Femur (tissue), 1 donor: ENCODE measurements around the gene YTHDF1.
"Not testable (repeated sequence)": the region's sequence is repeated elsewhere in the genome, so short reads cannot be mapped to it uniquely, and the experiment has no call there.

Source experiments
- DNase-seq: peaks from one replicate; pipeline ENCODE4 v3.0.0-alpha.2; 2017

Gene YTHDF1

GRCh38 chr20:63216041-63216848, at the start of gene YTHDF1:
Gene YTHDF1 (minus strand): TSS chr20:63216131. CDS start chr20:63215892, 239 bp downstream.
- DNase-seq: peak; percentile 97

GRCh38 chr20:63264519-63264918, 48.6 kb upstream of the YTHDF1 start:
- no peak for DNase-seq

- no peak for DNase-seq
Observed at GRCh38 chr20:63264000-63264399, 48.1 kb upstream of the YTHDF1 start.

GRCh38 chr20:63262836-63263235, 46.9 kb upstream of the YTHDF1 start:
- DNase-seq: no peak

- no peak for DNase-seq
Observed at GRCh38 chr20:63261795-63262528, 46.0 kb upstream of the YTHDF1 start.

GRCh38 chr20:63261060-63261794, 45.3 kb upstream of the YTHDF1 start:
- DNase-seq: no peak

GRCh38 chr20:63260521-63260920, 44.6 kb upstream of the YTHDF1 start:
- no peak for DNase-seq

GRCh38 chr20:63259734-63260460, 44.0 kb upstream of the YTHDF1 start:
- no peak for DNase-seq

GRCh38 chr20:63258781-63259180, 42.9 kb upstream of the YTHDF1 start:
- DNase-seq: peak; percentile 80

GRCh38 chr20:63257629-63258028, 41.7 kb upstream of the YTHDF1 start:
- no peak for DNase-seq

- no peak for DNase-seq
Observed at GRCh38 chr20:63256954-63257353, 41.0 kb upstream of the YTHDF1 start.

- DNase-seq: no peak
Observed at GRCh38 chr20:63255931-63256704, 40.2 kb upstream of the YTHDF1 start.

- peak; percentile 67 for DNase-seq
Observed at GRCh38 chr20:63254606-63255384, 38.9 kb upstream of the YTHDF1 start.

GRCh38 chr20:63254232-63254605, 38.3 kb upstream of the YTHDF1 start, which contains the start of gene NKAIN4:
Gene NKAIN4 (minus strand): TSS chr20:63254463. CDS start chr20:63254450, 13 bp downstream.
- no peak for DNase-seq

GRCh38 chr20:63253438-63254231, 37.7 kb upstream of the YTHDF1 start:
- peak; percentile 78 for DNase-seq

- DNase-seq: no peak
Observed at GRCh38 chr20:63253065-63253437, 37.1 kb upstream of the YTHDF1 start.

- DNase-seq: no peak
Observed at GRCh38 chr20:63252284-63252711, 36.4 kb upstream of the YTHDF1 start.

- not testable (repeated sequence) for DNase-seq
Observed at GRCh38 chr20:63251350-63251749, 35.4 kb upstream of the YTHDF1 start.

GRCh38 chr20:63249891-63250290, 34.0 kb upstream of the YTHDF1 start:
- DNase-seq: no peak
